ENCODE results near the gene PI4K2A. TPM values are rescaled to one million over a fixed set of nuclear protein-coding genes. Genes with fewer than 3 reads are reported as not detected.

PI4K2A gene
- total RNA-seq, 1 experiment from 2014 or later = 23.5 TPM

DNA sequence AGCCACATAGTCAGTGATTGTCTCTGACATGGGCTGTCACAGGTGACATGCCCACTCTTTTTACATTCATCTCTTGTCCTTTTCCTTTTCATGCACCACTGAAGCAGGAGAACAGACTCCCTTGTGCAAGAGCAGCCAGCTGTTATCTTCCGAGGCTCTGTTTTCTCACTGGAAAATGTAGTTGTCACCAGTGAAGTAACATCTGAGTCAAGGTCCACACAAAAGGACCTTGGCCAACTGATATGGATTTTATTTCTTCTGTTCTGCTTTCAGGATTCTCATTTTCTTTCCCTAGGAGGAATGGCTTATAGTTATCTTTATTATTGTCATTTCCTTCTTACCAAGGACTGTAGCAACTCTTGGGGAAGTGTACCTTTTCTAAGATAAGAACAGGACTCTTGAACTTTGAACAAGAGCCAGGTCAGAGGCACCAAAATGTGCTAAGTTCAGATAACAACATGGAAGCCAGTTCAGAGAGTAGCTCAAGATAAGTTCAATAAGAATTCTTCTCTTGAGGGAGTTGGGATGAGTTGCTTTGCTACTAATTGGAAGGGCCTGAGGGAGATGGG is 23.9 kb downstream of the PI4K2A start:
- TF ChIP-seq, protein P1, sequence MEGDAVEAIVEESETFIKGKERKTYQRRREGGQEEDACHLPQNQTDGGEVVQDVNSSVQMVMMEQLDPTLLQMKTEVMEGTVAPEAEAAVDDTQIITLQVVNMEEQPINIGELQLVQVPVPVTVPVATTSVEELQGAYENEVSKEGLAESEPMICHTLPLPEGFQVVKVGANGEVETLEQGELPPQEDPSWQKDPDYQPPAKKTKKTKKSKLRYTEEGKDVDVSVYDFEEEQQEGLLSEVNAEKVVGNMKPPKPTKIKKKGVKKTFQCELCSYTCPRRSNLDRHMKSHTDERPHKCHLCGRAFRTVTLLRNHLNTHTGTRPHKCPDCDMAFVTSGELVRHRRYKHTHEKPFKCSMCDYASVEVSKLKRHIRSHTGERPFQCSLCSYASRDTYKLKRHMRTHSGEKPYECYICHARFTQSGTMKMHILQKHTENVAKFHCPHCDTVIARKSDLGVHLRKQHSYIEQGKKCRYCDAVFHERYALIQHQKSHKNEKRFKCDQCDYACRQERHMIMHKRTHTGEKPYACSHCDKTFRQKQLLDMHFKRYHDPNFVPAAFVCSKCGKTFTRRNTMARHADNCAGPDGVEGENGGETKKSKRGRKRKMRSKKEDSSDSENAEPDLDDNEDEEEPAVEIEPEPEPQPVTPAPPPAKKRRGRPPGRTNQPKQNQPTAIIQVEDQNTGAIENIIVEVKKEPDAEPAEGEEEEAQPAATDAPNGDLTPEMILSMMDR (IDR thresholded peaks at IDR 0.05; ENCODE audit: unreplicated experiment) = no peak
- no peaks in the 10 kb centered on the region for H3K9me3 Mint-ChIP-seq (ENCODE audit: unreplicated experiment)
- ChIA-PET POLR2A (interaction anchor here (0.6 to 2.0 kb wide), 6 partner anchors 9 to 1787 kb away, joined by 3 to 9 read pairs (median 3); partner anchors contain the start of genes PI4K2A and ZFYVE27), CTCF (interaction anchor here (0.9 to 1.0 kb wide), 2 partner anchors 15 to 67 kb away, joined by 3 to 5 read pairs; no protein-coding TSS in a partner anchor)
- H3K4me1 Mint-ChIP-seq (ENCODE audit: insufficient read depth, unreplicated experiment) = peaks cover 4% of the 10 kb centered on the region
- no peaks in the 10 kb centered on the region for H3K27me3 Mint-ChIP-seq (ENCODE audit: insufficient read depth, unreplicated experiment)
- H3K36me3 Mint-ChIP-seq (ENCODE audit: insufficient read depth, unreplicated experiment) = peaks cover 76% of the 10 kb centered on the region
- intact Hi-C loops (cut with micrococcal nuclease) = no loop called here
- H3K27ac Mint-ChIP-seq (ENCODE audit: low read depth, unreplicated experiment) = no peak overlapping the region
- H3K4me3 Mint-ChIP-seq (ENCODE audit: unreplicated experiment) = no peak overlapping the region
- BruUV-seq (replicated peaks) = no TSS peak
- no peak for DNase-seq (ENCODE audit: unreplicated experiment)

- CTCF ChIA-PET = no interaction called here
These were observed 26.5 kb downstream of the PI4K2A start for GRCh38 chr10:97666992-97667391.

DNA sequence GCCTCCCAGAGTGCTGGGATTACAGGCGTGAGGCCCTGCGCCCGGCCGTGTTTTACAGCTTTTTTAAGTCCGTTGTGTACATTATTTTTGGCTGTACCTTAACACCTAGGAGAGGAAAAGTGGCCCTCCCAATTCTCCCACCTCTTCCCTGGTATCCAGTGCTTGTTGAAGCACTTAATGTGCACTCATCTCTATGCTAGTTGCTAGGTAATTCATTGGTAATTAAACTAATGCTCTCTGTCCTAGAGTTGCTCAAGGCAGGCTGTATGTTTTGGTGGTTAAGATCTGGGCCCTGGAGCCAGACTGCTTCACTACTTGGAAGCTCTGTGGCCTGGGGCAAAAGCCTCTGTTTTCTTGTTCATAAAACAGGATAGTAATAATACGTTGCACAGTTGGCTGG is 27.0 kb downstream of the PI4K2A start:
- TF ChIP-seq, protein P1 (IDR thresholded peaks at IDR 0.05; ENCODE audit: unreplicated experiment) = no peak
- POLR2A ChIA-PET = interaction anchor here (0.6 to 3.4 kb wide), 8 partner anchors 8 to 406 kb away, joined by 3 to 12 read pairs (median 4); partner anchors contain the start of gene AVPI1
- intact Hi-C loops (cut with micrococcal nuclease) = no loop called here
- Mint-ChIP-seq H3K36me3 (ENCODE audit: insufficient read depth, unreplicated experiment) (peaks cover 90% of the 10 kb centered on the region), H3K27ac (ENCODE audit: low read depth, unreplicated experiment) (no peak overlapping the region), H3K27me3 (ENCODE audit: insufficient read depth, unreplicated experiment) (no peaks in the 10 kb centered on the region), H3K9me3 (ENCODE audit: unreplicated experiment) (no peaks in the 10 kb centered on the region), H3K4me3 (ENCODE audit: unreplicated experiment) (no peak overlapping the region), H3K4me1 (ENCODE audit: insufficient read depth, unreplicated experiment) (no peaks in the 10 kb centered on the region)
- DNase-seq (ENCODE audit: unreplicated experiment) = no peak
- BruUV-seq (replicated peaks) = no TSS peak
- CTCF ChIA-PET = no interaction called here

More at GRCh38 chr10:97666992-97667391, 26.5 kb downstream of the PI4K2A start:
- intact Hi-C loops (cut with micrococcal nuclease) = no loop called here
- Mint-ChIP-seq H3K9me3 (ENCODE audit: unreplicated experiment) (no peaks in the 10 kb centered on the region), H3K27me3 (ENCODE audit: insufficient read depth, unreplicated experiment) (no peaks in the 10 kb centered on the region), H3K4me1 (ENCODE audit: insufficient read depth, unreplicated experiment) (no peaks in the 10 kb centered on the region), H3K4me3 (ENCODE audit: unreplicated experiment) (no peak overlapping the region), H3K36me3 (ENCODE audit: insufficient read depth, unreplicated experiment) (peaks cover 90% of the 10 kb centered on the region), H3K27ac (ENCODE audit: low read depth, unreplicated experiment) (no peak overlapping the region)
- no TSS peak for BruUV-seq (replicated peaks)
- DNase-seq (ENCODE audit: unreplicated experiment) = no peak
- POLR2A ChIA-PET = interaction anchor here (0.6 to 1.4 kb wide), 4 partner anchors 8 to 406 kb away, joined by 3 to 5 read pairs (median 4); no protein-coding TSS in a partner anchor
- TF ChIP-seq, protein P1 (IDR thresholded peaks at IDR 0.05; ENCODE audit: unreplicated experiment) = no peak

DNA sequence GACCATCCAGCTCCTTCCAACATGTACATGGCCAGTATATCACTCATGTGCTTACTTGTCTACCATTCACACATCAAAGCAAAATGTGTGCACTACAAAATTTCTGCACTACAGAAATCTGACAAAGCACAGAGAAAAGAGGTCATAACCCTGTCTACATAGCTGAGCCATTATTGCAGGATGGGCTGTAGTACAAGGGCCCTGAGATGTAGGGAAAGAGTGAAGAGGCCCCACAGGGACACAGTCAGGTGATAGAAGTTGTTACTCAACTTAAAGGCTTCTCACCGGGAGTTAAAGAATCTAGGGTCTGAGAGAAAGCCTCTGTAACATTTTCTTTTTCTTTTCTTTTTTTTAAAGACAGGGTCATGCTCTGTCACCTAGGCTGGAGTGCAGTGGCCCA is 29.1 kb downstream of the PI4K2A start:
- intact Hi-C loops (cut with micrococcal nuclease) = no loop called here
- H3K9me3 Mint-ChIP-seq (ENCODE audit: unreplicated experiment) = no peaks in the 10 kb centered on the region
- peaks cover 4% of the 10 kb centered on the region for H3K4me1 Mint-ChIP-seq (ENCODE audit: insufficient read depth, unreplicated experiment)
- BruUV-seq (replicated peaks) = no TSS peak
- no peak for DNase-seq (ENCODE audit: unreplicated experiment)
- TF ChIP-seq, protein P1 (IDR thresholded peaks at IDR 0.05; ENCODE audit: unreplicated experiment) = no peak
- POLR2A ChIA-PET = interaction anchor here (1.0 to 24.4 kb wide), 7 partner anchors 9 to 41 kb away, joined by 3 to 915 read pairs (median 5); partner anchors contain the start of genes AVPI1 and MARVELD1
- H3K27me3 Mint-ChIP-seq (ENCODE audit: insufficient read depth, unreplicated experiment) = no peaks in the 10 kb centered on the region
- CTCF ChIA-PET = interaction anchor here (0.6 to 3.4 kb wide), 3 partner anchors 17 to 262 kb away, joined by 3 to 11 read pairs (median 3); partner anchors contain the start of gene AVPI1
- no peak overlapping the region for H3K4me3 Mint-ChIP-seq (ENCODE audit: unreplicated experiment)
- no peak overlapping the region for H3K27ac Mint-ChIP-seq (ENCODE audit: low read depth, unreplicated experiment)
- peaks cover 90% of the 10 kb centered on the region for H3K36me3 Mint-ChIP-seq (ENCODE audit: insufficient read depth, unreplicated experiment)

Data from MCF 10A (cell line).